ENCODE results near the gene RAI1.

Gene RAI1

DNA sequence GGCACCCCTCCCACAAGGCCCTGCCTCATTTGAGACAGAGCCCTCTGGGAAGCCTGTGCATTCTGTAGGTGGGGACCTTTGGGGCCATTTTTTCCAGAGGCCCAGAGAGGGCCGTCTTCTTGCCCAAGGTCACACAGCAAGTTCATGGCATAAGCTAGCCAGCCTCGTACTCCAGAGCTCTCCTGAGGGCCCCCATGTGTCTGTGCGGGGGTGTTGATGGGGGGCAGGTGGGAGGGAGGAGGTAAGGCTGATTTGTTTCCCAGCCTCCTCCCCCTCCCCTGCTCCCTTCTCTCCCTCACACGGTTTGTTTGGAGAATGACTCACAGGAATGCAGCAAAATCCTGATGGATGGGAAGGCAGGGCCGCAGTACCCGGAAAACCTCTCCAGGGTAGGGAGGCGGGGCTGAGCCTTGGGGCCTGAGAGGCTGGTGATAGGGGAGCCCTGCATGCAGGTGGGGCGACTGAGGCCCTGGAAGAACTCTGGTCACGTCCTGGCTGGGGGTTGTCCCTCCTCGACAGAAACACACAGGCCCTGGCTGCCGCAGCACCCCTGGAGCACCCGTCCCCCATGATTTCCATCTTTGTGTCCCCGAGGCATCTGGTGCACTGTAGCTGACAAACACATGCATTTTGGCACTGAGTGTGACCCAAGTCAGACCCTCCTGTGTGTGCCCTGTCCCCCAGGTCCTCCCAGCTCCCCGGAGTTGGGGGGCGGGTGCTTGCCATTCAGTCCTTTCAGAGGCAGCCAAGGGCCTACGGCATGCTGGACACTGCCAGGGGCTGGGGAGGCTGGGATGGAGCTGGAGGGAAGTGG is 29.7 kb downstream of the RAI1 start (continued):
- TF ChIP-seq KLF17 (tag by site-specific recombination; IDR thresholded peaks at IDR 0.05) (peak; percentile 67; the same call in 1 of the 2 replicates), ATF2 (tag by site-specific recombination; IDR thresholded peaks at IDR 0.05; ENCODE audit: low read depth) (no peak), SALL2 (tag by site-specific recombination; IDR thresholded peaks at IDR 0.05; ENCODE audit: borderline replicate concordance) (no peak), ZNF837 (tag by site-specific recombination; IDR thresholded peaks at IDR 0.05) (no peak), ZSCAN4 (tag by site-specific recombination; IDR thresholded peaks at IDR 0.05) (no peak), ZSCAN16 (tag by site-specific recombination; IDR thresholded peaks at IDR 0.05) (no peak), ZNF521 (tag by site-specific recombination; IDR thresholded peaks at IDR 0.05) (no peak), ZNF518A (tag by site-specific recombination; conservative IDR thresholded peaks at IDR 0.05; ENCODE audit: low read depth) (no peak), ZNF670 (tag by site-specific recombination; IDR thresholded peaks at IDR 0.05; ENCODE audit: low read depth) (no peak), ZNF112 (tag by site-specific recombination; IDR thresholded peaks at IDR 0.05) (no peak), ZNF488 (tag by site-specific recombination; IDR thresholded peaks at IDR 0.05) (no peak), PRDM6 (tag by site-specific recombination; IDR thresholded peaks at IDR 0.05) (no peak), ZNF558 (tag by site-specific recombination; IDR thresholded peaks at IDR 0.05) (no peak), ZNF2 (tag by site-specific recombination; IDR thresholded peaks at IDR 0.05) (no peak), ZXDB (tag by site-specific recombination; IDR thresholded peaks at IDR 0.05) (no peak), MYNN (tag by site-specific recombination; IDR thresholded peaks at IDR 0.05; ENCODE audit: borderline replicate concordance) (no peak), HOXC10 (CRISPR knock-in tag; IDR thresholded peaks at IDR 0.05) (no peak), ZBTB48 (tag by site-specific recombination; IDR thresholded peaks at IDR 0.05) (no peak), ZFP3 (tag by site-specific recombination; IDR thresholded peaks at IDR 0.05; ENCODE audit: low read depth) (no peak), ZNF623 (tag by site-specific recombination; IDR thresholded peaks at IDR 0.05) (no peak), ZNF677 (tag by site-specific recombination; IDR thresholded peaks at IDR 0.05) (no peak)
- TF ChIP-seq, protein P1, sequence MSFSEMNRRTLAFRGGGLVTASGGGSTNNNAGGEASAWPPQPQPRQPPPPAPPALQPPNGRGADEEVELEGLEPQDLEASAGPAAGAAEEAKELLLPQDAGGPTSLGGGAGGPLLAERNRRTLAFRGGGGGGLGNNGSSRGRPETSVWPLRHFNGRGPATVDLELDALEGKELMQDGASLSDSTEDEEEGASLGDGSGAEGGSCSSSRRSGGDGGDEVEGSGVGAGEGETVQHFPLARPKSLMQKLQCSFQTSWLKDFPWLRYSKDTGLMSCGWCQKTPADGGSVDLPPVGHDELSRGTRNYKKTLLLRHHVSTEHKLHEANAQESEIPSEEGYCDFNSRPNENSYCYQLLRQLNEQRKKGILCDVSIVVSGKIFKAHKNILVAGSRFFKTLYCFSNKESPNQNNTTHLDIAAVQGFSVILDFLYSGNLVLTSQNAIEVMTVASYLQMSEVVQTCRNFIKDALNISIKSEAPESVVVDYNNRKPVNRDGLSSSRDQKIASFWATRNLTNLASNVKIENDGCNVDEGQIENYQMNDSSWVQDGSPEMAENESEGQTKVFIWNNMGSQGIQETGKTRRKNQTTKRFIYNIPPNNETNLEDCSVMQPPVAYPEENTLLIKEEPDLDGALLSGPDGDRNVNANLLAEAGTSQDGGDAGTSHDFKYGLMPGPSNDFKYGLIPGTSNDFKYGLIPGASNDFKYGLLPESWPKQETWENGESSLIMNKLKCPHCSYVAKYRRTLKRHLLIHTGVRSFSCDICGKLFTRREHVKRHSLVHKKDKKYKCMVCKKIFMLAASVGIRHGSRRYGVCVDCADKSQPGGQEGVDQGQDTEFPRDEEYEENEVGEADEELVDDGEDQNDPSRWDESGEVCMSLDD (tag by site-specific recombination; IDR thresholded peaks at IDR 0.05): no peak

Data from HEK293 (cell line).